SIG-M5 (cell line): ENCODE data around the gene SLC22A23.
A peak's percentile ranks its signal among the peaks of the same experiment; 100 is the strongest.

Experiments used
- DNase-seq: peaks from one replicate; lab custom pipeline; 2025; lab: John Stamatoyannopoulos, UW

The SLC22A23 gene

GRCh38 chr6:3369985-3370360 lies 86.9 kb downstream of the SLC22A23 start:
- no peak for DNase-seq

- DNase-seq, result no peak
These were observed 88.2 kb downstream of the SLC22A23 start for GRCh38 chr6:3368685-3369084.

- no peak for DNase-seq
These were observed 89.2 kb downstream of the SLC22A23 start for GRCh38 chr6:3367630-3368029.

- DNase-seq, result no peak
These were observed 90.0 kb downstream of the SLC22A23 start for GRCh38 chr6:3366596-3367413.

- DNase-seq, result no peak
These were observed 92.5 kb downstream of the SLC22A23 start for GRCh38 chr6:3364391-3364790.

GRCh38 chr6:3363296-3364025 lies 93.4 kb downstream of the SLC22A23 start:
- no peak for DNase-seq

GRCh38 chr6:3361312-3362037 lies 95.4 kb downstream of the SLC22A23 start:
- DNase-seq, result no peak

GRCh38 chr6:3360727-3361045 lies 96.2 kb downstream of the SLC22A23 start:
- DNase-seq, result no peak

- DNase-seq, result no peak
These were observed 96.7 kb downstream of the SLC22A23 start for GRCh38 chr6:3359973-3360726.

GRCh38 chr6:3359101-3359752 lies 97.6 kb downstream of the SLC22A23 start:
- no peak for DNase-seq

GRCh38 chr6:3358413-3359100 lies 98.3 kb downstream of the SLC22A23 start:
- DNase-seq, result no peak

GRCh38 chr6:3357678-3358077 lies 99.2 kb downstream of the SLC22A23 start:
- DNase-seq, result no peak

- no peak for DNase-seq
These were observed 99.9 kb downstream of the SLC22A23 start for GRCh38 chr6:3356824-3357420.

- DNase-seq, result peak; percentile 20
These were observed 100.6 kb downstream of the SLC22A23 start for GRCh38 chr6:3356056-3356823.

GRCh38 chr6:3355358-3356055 lies 101.3 kb downstream of the SLC22A23 start:
- no peak for DNase-seq

- no peak for DNase-seq
These were observed 101.9 kb downstream of the SLC22A23 start for GRCh38 chr6:3355011-3355357.

- DNase-seq, result no peak
These were observed 102.9 kb downstream of the SLC22A23 start for GRCh38 chr6:3353939-3354338.

- no peak for DNase-seq
These were observed 103.5 kb downstream of the SLC22A23 start for GRCh38 chr6:3353213-3353903.

- no peak for DNase-seq
These were observed 104.2 kb downstream of the SLC22A23 start for GRCh38 chr6:3352678-3353077.
